Activated CD4-positive, CD25-positive, alpha-beta regulatory T cell treated with anti-CD3 and anti-CD28 coated beads, Interleukin-2, amount 50 U/mL, for 24 hours (primary cell): ENCODE results near the gene ACVR2A.

Source experiments
- ATAC-seq, 2 donors: fragments of 150-1000 bp; cut with Tn5 transposase; one replicate each; pipeline ENCODE4 v1.10.0; 2021; ENCODE audit warnings: mild to moderate bottlenecking in 1 of 2, moderate library complexity in 1 of 2

Gene ACVR2A

GRCh38 chr2:147844697-147845410 lies at the start of gene ACVR2A:
Gene ACVR2A (plus strand): TSS chr2:147845029. CDS start chr2:147845153, 124 bp downstream.
- peak in 1 of 2 donors; percentile 11 for ATAC-seq

GRCh38 chr2:147800316-147800715 lies 44.5 kb upstream of the ACVR2A start:
- no peak for ATAC-seq

- ATAC-seq = no peak
These were observed 38.0 kb upstream of the ACVR2A start for GRCh38 chr2:147806846-147807245.

- no peak for ATAC-seq
These were observed 36.3 kb upstream of the ACVR2A start for GRCh38 chr2:147808520-147808919.

- no peak for ATAC-seq
These were observed 33.7 kb upstream of the ACVR2A start for GRCh38 chr2:147810883-147811765.

GRCh38 chr2:147818741-147819140 lies 26.1 kb upstream of the ACVR2A start:
- ATAC-seq = no peak

GRCh38 chr2:147824620-147825019 lies 20.2 kb upstream of the ACVR2A start:
- ATAC-seq = no peak

- ATAC-seq = no peak
These were observed 18.3 kb upstream of the ACVR2A start for GRCh38 chr2:147826278-147827087.

- ATAC-seq = no peak
These were observed 17.8 kb upstream of the ACVR2A start for GRCh38 chr2:147827088-147827375.

GRCh38 chr2:147829106-147829505 lies 15.7 kb upstream of the ACVR2A start:
- ATAC-seq = no peak

- ATAC-seq = no peak
These were observed 8.7 kb upstream of the ACVR2A start for GRCh38 chr2:147836099-147836498.

- ATAC-seq = no peak
These were observed 1.4 kb upstream of the ACVR2A start for GRCh38 chr2:147843391-147843863.

- peak; percentile 77 to 83 for ATAC-seq
These were observed 749 bp upstream of the ACVR2A start for GRCh38 chr2:147843864-147844696.

GRCh38 chr2:147845411-147845971 lies 662 bp downstream of the ACVR2A start:
- ATAC-seq = peak; percentile 46 to 68

- no peak for ATAC-seq
These were observed 1.7 kb downstream of the ACVR2A start for GRCh38 chr2:147846412-147847081.

- ATAC-seq = no peak
These were observed 3.0 kb downstream of the ACVR2A start for GRCh38 chr2:147847746-147848391.

- no peak for ATAC-seq
These were observed 6.0 kb downstream of the ACVR2A start for GRCh38 chr2:147850838-147851237.

GRCh38 chr2:147851244-147851930 lies 6.6 kb downstream of the ACVR2A start:
- no peak for ATAC-seq

- peak; percentile 28 to 43 for ATAC-seq
These were observed 9.8 kb downstream of the ACVR2A start for GRCh38 chr2:147854557-147855134.

GRCh38 chr2:147855316-147855715 lies 10.5 kb downstream of the ACVR2A start:
- ATAC-seq = no peak
